HL-60 (cell line): Measurements from ENCODE around the gene NAAA.

Experiments
- CTCF ChIP-seq: IDR thresholded peaks from one replicate; pipeline ENCODE4 v1.5.1; 2011; ENCODE audit warnings: low read length, control low read depth, inconsistent platforms; ENCODE audit not compliant: insufficient read depth
- GABPA ChIP-seq: IDR thresholded peaks from 2 replicates; pipeline ENCODE4 v1.6.1; 2012; ENCODE audit warnings: low read depth
- POLR2AphosphoS5 ChIP-seq: IDR thresholded peaks from 2 replicates; pipeline ENCODE4 v1.6.1; 2012; ENCODE audit warnings: low read depth
- SPI1 ChIP-seq: IDR thresholded peaks from 2 replicates; pipeline ENCODE4 v1.6.1; 2012; ENCODE audit warnings: low read depth, mild to moderate bottlenecking, borderline replicate concordance

GRCh38 chr4:75881476-75881875, 59.3 kb downstream of the NAAA start:
- no peak for TF ChIP-seq CTCF
- no peak for TF ChIP-seq SPI1
- TF ChIP-seq POLR2AphosphoS5, result no peak
- no peak for TF ChIP-seq GABPA
